ENCODE results near the gene MRPL43. TPM values are rescaled to one million over a fixed set of nuclear protein-coding genes. Genes with fewer than 3 reads are reported as not detected.
"Not testable (repeated sequence)": the region's sequence is repeated elsewhere in the genome, so short reads cannot be mapped to it uniquely, and the experiment has no call there.

The MRPL43 gene
- total RNA-seq: 10 to 100 TPM; 47.8 to 49.3 TPM

GRCh38 chr10:100986952-100987684 is at the start of gene MRPL43, which contains the start of gene TWNK:
MRPL43 (minus strand) TSS chr10:100987497; CDS start chr10:100987443, 54 bp downstream.
TWNK (plus strand) TSS chr10:100987543; CDS start chr10:100988211, 668 bp downstream.
- H3K27me3 Mint-ChIP-seq: no peaks in the 10 kb centered on the region
- peak; percentile 87 for DNase-seq
- H3K9me3 Mint-ChIP-seq: no peaks in the 10 kb centered on the region
- H3K36me3 Mint-ChIP-seq (ENCODE audit: low read depth): peaks cover 19% of the 10 kb centered on the region
- H3K4me3 Mint-ChIP-seq: peak within 1 kb of the TSS; percentile 85
- H3K27ac Mint-ChIP-seq: peak within 1 kb of the TSS; percentile 81
- ChIA-PET POLR2A (interaction anchor here (0.7 to 3.3 kb wide), 2 partner anchors 10 to 11 kb away, joined by 3 to 27 read pairs; no protein-coding TSS in a partner anchor), CTCF (interaction anchor here (0.8 to 3.0 kb wide), 4 partner anchors 10 to 118 kb away, joined by 3 to 28 read pairs (median 8); no protein-coding TSS in a partner anchor)
- peaks cover 33% of the 10 kb centered on the region for H3K4me1 Mint-ChIP-seq

GRCh38 chr10:101036726-101037125 is 49.4 kb upstream of the MRPL43 start:
- H3K4me3 Mint-ChIP-seq: no peak overlapping the region
- no peaks in the 10 kb centered on the region for H3K27me3 Mint-ChIP-seq
- CTCF ChIA-PET: interaction anchor here (22.6 kb wide), 1 partner anchor 22 kb away, joined by 515 read pairs; the partner anchor contains the start of gene KAZALD1
- H3K36me3 Mint-ChIP-seq (ENCODE audit: low read depth): peaks cover 55% of the 10 kb centered on the region
- DNase-seq: no peak
- no peak overlapping the region for H3K27ac Mint-ChIP-seq
- H3K9me3 Mint-ChIP-seq: no peaks in the 10 kb centered on the region
- H3K4me1 Mint-ChIP-seq: peaks cover 29% of the 10 kb centered on the region
- POLR2A ChIA-PET: no interaction called here

GRCh38 chr10:101035916-101036702 is 48.8 kb upstream of the MRPL43 start:
- Mint-ChIP-seq H3K4me1 (peaks cover 23% of the 10 kb centered on the region), H3K27me3 (no peaks in the 10 kb centered on the region), H3K36me3 (ENCODE audit: low read depth) (peaks cover 55% of the 10 kb centered on the region), H3K27ac (no peak overlapping the region), H3K9me3 (no peaks in the 10 kb centered on the region), H3K4me3 (no peak overlapping the region)
- ChIA-PET CTCF (interaction anchor here (0.8 to 22.6 kb wide), 2 partner anchors 22 to 38 kb away, joined by 3 to 515 read pairs; partner anchors contain the start of gene KAZALD1), POLR2A (no interaction called here)
- no peak for DNase-seq

GRCh38 chr10:101035314-101035713 is 48.0 kb upstream of the MRPL43 start:
- ChIA-PET CTCF (interaction anchor here (0.8 to 22.6 kb wide), 3 partner anchors 23 to 41 kb away, joined by 3 to 515 read pairs (median 4); partner anchors contain the start of gene KAZALD1), POLR2A (interaction anchor here (0.9 to 1.1 kb wide), 2 partner anchors 25 to 26 kb away, joined by 4 read pairs; partner anchors contain the start of gene KAZALD1)
- DNase-seq: no peak
- Mint-ChIP-seq H3K27ac (no peak overlapping the region), H3K4me1 (peaks cover 27% of the 10 kb centered on the region), H3K9me3 (no peaks in the 10 kb centered on the region), H3K4me3 (no peak overlapping the region), H3K36me3 (ENCODE audit: low read depth) (peaks cover 55% of the 10 kb centered on the region), H3K27me3 (no peaks in the 10 kb centered on the region)

GRCh38 chr10:101034404-101034803 is 47.1 kb upstream of the MRPL43 start:
- not testable (repeated sequence) for H3K27me3 Mint-ChIP-seq, H3K27ac Mint-ChIP-seq, H3K4me3 Mint-ChIP-seq, H3K9me3 Mint-ChIP-seq, DNase-seq
- CTCF ChIA-PET: interaction anchor here (1.0 to 22.6 kb wide), 4 partner anchors 8 to 42 kb away, joined by 3 to 515 read pairs (median 31); partner anchors contain the start of gene KAZALD1
- POLR2A ChIA-PET: interaction anchor here (0.9 to 1.1 kb wide), 2 partner anchors 26 to 27 kb away, joined by 4 read pairs; partner anchors contain the start of gene KAZALD1
- peaks cover 55% of the 10 kb centered on the region for H3K36me3 Mint-ChIP-seq (ENCODE audit: low read depth)
- peaks cover 27% of the 10 kb centered on the region for H3K4me1 Mint-ChIP-seq

- CTCF ChIA-PET: interaction anchor here (0.8 to 5.1 kb wide), 3 partner anchors 9 to 36 kb away, joined by 3 to 58 read pairs (median 25); no protein-coding TSS in a partner anchor
- Mint-ChIP-seq H3K36me3 (ENCODE audit: low read depth) (peaks cover 45% of the 10 kb centered on the region), H3K9me3 (no peaks in the 10 kb centered on the region), H3K4me3 (peak overlapping the region; percentile 91), H3K4me1 (peaks cover 27% of the 10 kb centered on the region), H3K27me3 (peaks cover 7% of the 10 kb centered on the region), H3K27ac (peak overlapping the region; percentile 96)
- DNase-seq: no peak
- POLR2A ChIA-PET: interaction anchor here (0.5 to 3.8 kb wide), 4 partner anchors 28 to 402 kb away, joined by 3 to 31 read pairs (median 4); partner anchors contain the start of gene KAZALD1
These were observed 46.0 kb upstream of the MRPL43 start for GRCh38 chr10:101033276-101033675.

GRCh38 chr10:101032637-101033224 is 45.4 kb upstream of the MRPL43 start:
- ChIA-PET CTCF (interaction anchor here (0.8 to 8.6 kb wide), 9 partner anchors 9 to 63 kb away, joined by 3 to 120 read pairs (median 7); partner anchors contain the start of gene KAZALD1), POLR2A (interaction anchor here (0.5 to 4.6 kb wide), 10 partner anchors 10 to 662 kb away, joined by 3 to 36 read pairs (median 6); partner anchors contain the start of gene KAZALD1)
- Mint-ChIP-seq H3K27me3 (peaks cover 11% of the 10 kb centered on the region), H3K36me3 (ENCODE audit: low read depth) (peaks cover 40% of the 10 kb centered on the region), H3K27ac (peak overlapping the region; percentile 96), H3K4me3 (peak overlapping the region; percentile 91), H3K9me3 (no peaks in the 10 kb centered on the region), H3K4me1 (peaks cover 27% of the 10 kb centered on the region)
- DNase-seq: peak; percentile 74

GRCh38 chr10:101031796-101032636 is 44.7 kb upstream of the MRPL43 start:
- ChIA-PET POLR2A (interaction anchor here (1.0 to 4.6 kb wide), 12 partner anchors 8 to 661 kb away, joined by 3 to 36 read pairs (median 8); partner anchors contain the start of genes KAZALD1 and SLF2), CTCF (interaction anchor here (0.9 to 8.6 kb wide), 13 partner anchors 10 to 63 kb away, joined by 3 to 120 read pairs (median 6); partner anchors contain the start of gene KAZALD1)
- Mint-ChIP-seq H3K27me3 (peaks cover 14% of the 10 kb centered on the region), H3K4me1 (peaks cover 27% of the 10 kb centered on the region), H3K4me3 (peak overlapping the region; percentile 91), H3K36me3 (ENCODE audit: low read depth) (peaks cover 32% of the 10 kb centered on the region), H3K9me3 (no peaks in the 10 kb centered on the region), H3K27ac (peak overlapping the region; percentile 96)
- peak; percentile 87 for DNase-seq

GRCh38 chr10:101031128-101031795 is 44.0 kb upstream of the MRPL43 start, which contains the start of the genes PDZD7 and SFXN3:
PDZD7 (minus strand) TSS chr10:101031129; CDS start chr10:101030219, 910 bp downstream.
SFXN3 (plus strand) TSS chr10:101031234; CDS start chr10:101034695, 3,461 bp downstream.
- DNase-seq: peak; percentile 97
- peak within 1 kb of the TSS; percentile 91 for H3K4me3 Mint-ChIP-seq
- POLR2A ChIA-PET: interaction anchor here (0.6 to 4.6 kb wide), 14 partner anchors 8 to 664 kb away, joined by 3 to 36 read pairs (median 6); partner anchors contain the start of genes KAZALD1 and SLF2
- H3K27me3 Mint-ChIP-seq: peaks cover 14% of the 10 kb centered on the region
- no peaks in the 10 kb centered on the region for H3K9me3 Mint-ChIP-seq
- H3K4me1 Mint-ChIP-seq: peaks cover 27% of the 10 kb centered on the region
- H3K36me3 Mint-ChIP-seq (ENCODE audit: low read depth): peaks cover 25% of the 10 kb centered on the region
- H3K27ac Mint-ChIP-seq: peak within 1 kb of the TSS; percentile 96
- CTCF ChIA-PET: interaction anchor here (1.0 to 8.6 kb wide), 16 partner anchors 11 to 130 kb away, joined by 3 to 120 read pairs (median 6); partner anchors contain the start of gene KAZALD1

GRCh38 chr10:101030496-101031127 is 43.3 kb upstream of the MRPL43 start:
- H3K4me3 Mint-ChIP-seq: peak overlapping the region; percentile 91
- CTCF ChIA-PET: interaction anchor here (1.0 to 8.6 kb wide), 15 partner anchors 11 to 131 kb away, joined by 3 to 120 read pairs (median 6); partner anchors contain the start of gene KAZALD1
- no peaks in the 10 kb centered on the region for H3K9me3 Mint-ChIP-seq
- H3K4me1 Mint-ChIP-seq: peaks cover 27% of the 10 kb centered on the region
- POLR2A ChIA-PET: interaction anchor here (0.6 to 4.6 kb wide), 14 partner anchors 9 to 665 kb away, joined by 3 to 36 read pairs (median 6); partner anchors contain the start of genes KAZALD1 and SLF2
- H3K36me3 Mint-ChIP-seq (ENCODE audit: low read depth): peaks cover 18% of the 10 kb centered on the region
- H3K27me3 Mint-ChIP-seq: peaks cover 14% of the 10 kb centered on the region
- no peak for DNase-seq
- H3K27ac Mint-ChIP-seq: no peak overlapping the region

Data from activated CD4-positive, alpha-beta memory T cell treated with anti-CD3 and anti-CD28 coated beads, Interleukin-2, amount 10 ng/mL, durations not matched to agents 7 days and 5 days (primary cell).